MCF 10A (cell line): ENCODE measurements around the gene ADAMTSL1. TPM values are rescaled to one million over a fixed set of nuclear protein-coding genes. Genes with fewer than 3 reads are reported as not detected.

Experiments used
- BruUV-seq: library from RNA; stranded (reverse); fragments of 400-500 nt; replicated peaks from 2 replicates; lab custom pipeline; 2021; lab: Mats Ljungman, UMichigan
- CTCF ChIA-PET: fragments of 300-600 bp; sonication (Branson Sonifier 250); formaldehyde crosslinking; extraction: SDS; loops from one replicate; lab custom pipeline; 2021; ENCODE audit warnings: antibody characterized with exemption, inconsistent platforms; lab: Yijun Ruan, JAX
- POLR2A ChIA-PET: fragments of 300-600, 350-650 bp; sonication (Branson Sonifier 250); formaldehyde crosslinking; extraction: SDS; loops from one replicate; lab custom pipeline; 2020; ENCODE audit warnings: antibody characterized with exemption, inconsistent platforms; lab: Yijun Ruan, JAX
- DNase-seq: peaks from one replicate; pipeline ENCODE4 v3.0.0-alpha.2; 2018; ENCODE audit not compliant: unreplicated experiment
- H3K27ac Mint-ChIP-seq: one replicate; pipeline ENCODE4 v1.8.0; 2022; ENCODE audit warnings: mild to moderate bottlenecking, low read depth, mixed read lengths; ENCODE audit not compliant: unreplicated experiment
- H3K27me3 Mint-ChIP-seq: one replicate; pipeline ENCODE4 v1.8.0; 2022; ENCODE audit warnings: mixed read lengths; ENCODE audit not compliant: insufficient read depth, unreplicated experiment
- H3K36me3 Mint-ChIP-seq: one replicate; pipeline ENCODE4 v1.8.0; 2022; ENCODE audit warnings: mild to moderate bottlenecking, moderate library complexity, mixed read lengths; ENCODE audit not compliant: insufficient read depth, unreplicated experiment
- H3K4me1 Mint-ChIP-seq: one replicate; pipeline ENCODE4 v1.8.0; 2022; ENCODE audit warnings: mixed read lengths; ENCODE audit not compliant: insufficient read depth, unreplicated experiment
- H3K4me3 Mint-ChIP-seq: one replicate; pipeline ENCODE4 v1.8.0; 2022; ENCODE audit warnings: mild to moderate bottlenecking, moderate library complexity, mixed read lengths; ENCODE audit not compliant: unreplicated experiment
- H3K9me3 Mint-ChIP-seq: one replicate; pipeline ENCODE4 v1.8.0; 2022; ENCODE audit warnings: mixed read lengths; ENCODE audit not compliant: unreplicated experiment
- intact Hi-C: fragments of 100-400 bp; cut with micrococcal nuclease; formaldehyde crosslinking; loops from 2 replicates; pipeline ENCODE4 v1.14.1; 2022
- total RNA-seq: library from RNA; stranded (reverse); gene quantifications from 2 replicates; pipeline ENCODE4 v1.2.3, GENCODE V29; 2022
- TF ChIP-seq, protein P1 (sequence below): fragments of 200-600 bp; IDR thresholded peaks from one replicate; pipeline ENCODE4 v1.8.0; 2022; ENCODE audit warnings: antibody characterized with exemption, mild to moderate bottlenecking; ENCODE audit not compliant: unreplicated experiment

ADAMTSL1 gene
- total RNA-seq, 1 experiment from 2014 or later, result not detected

DNA sequence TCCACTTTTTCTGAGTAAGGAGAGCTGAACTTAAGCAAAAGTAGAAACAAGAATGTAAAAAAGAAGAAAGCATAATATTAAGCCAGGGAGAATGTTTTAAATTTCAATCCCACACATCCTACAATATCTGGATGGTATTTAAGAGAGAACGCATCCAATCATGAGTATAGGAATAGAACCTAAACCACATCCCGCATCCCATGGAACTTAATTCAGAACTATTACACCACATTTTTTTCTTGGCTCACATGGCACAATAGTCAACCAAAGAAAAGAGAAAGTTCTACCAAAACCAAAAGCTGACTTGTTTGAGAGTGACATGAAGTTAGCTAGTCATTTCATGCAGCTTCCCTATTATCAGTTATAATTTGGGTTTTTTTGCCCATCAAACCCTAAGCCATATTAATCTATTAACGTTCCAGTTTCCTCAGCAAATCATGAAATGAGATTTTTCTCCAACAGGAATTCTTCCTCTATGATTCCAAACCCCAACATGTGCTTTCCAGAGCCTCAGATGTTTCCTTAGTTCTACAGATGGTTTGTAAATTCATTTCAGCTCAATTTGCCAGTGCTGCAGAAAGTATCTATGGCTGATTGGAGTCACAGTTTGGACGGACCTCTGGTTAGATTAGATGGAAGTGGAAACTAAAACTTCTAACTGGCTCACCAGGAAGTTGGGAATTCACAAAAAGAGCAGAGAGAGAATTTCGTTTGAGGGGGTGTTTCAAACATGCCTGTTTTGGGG is 22.5 kb downstream of the ADAMTSL1 start:
- intact Hi-C loops, result no loop called here
- H3K4me3 Mint-ChIP-seq, result no peak overlapping the region
- CTCF ChIA-PET, result interaction anchor here (0.6 to 1.4 kb wide), 5 partner anchors 11 to 958 kb away, joined by 3 to 4 read pairs (median 3); no protein-coding TSS in a partner anchor
- no peak overlapping the region for H3K27ac Mint-ChIP-seq
- H3K27me3 Mint-ChIP-seq, result no peaks in the 10 kb centered on the region
- no peak for DNase-seq
- H3K9me3 Mint-ChIP-seq, result no peaks in the 10 kb centered on the region
- TF ChIP-seq, protein P1, sequence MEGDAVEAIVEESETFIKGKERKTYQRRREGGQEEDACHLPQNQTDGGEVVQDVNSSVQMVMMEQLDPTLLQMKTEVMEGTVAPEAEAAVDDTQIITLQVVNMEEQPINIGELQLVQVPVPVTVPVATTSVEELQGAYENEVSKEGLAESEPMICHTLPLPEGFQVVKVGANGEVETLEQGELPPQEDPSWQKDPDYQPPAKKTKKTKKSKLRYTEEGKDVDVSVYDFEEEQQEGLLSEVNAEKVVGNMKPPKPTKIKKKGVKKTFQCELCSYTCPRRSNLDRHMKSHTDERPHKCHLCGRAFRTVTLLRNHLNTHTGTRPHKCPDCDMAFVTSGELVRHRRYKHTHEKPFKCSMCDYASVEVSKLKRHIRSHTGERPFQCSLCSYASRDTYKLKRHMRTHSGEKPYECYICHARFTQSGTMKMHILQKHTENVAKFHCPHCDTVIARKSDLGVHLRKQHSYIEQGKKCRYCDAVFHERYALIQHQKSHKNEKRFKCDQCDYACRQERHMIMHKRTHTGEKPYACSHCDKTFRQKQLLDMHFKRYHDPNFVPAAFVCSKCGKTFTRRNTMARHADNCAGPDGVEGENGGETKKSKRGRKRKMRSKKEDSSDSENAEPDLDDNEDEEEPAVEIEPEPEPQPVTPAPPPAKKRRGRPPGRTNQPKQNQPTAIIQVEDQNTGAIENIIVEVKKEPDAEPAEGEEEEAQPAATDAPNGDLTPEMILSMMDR, result no peak
- peaks cover 34% of the 10 kb centered on the region for H3K4me1 Mint-ChIP-seq
- POLR2A ChIA-PET, result no interaction called here
- H3K36me3 Mint-ChIP-seq, result no peaks in the 10 kb centered on the region
- BruUV-seq, result no TSS peak

DNA sequence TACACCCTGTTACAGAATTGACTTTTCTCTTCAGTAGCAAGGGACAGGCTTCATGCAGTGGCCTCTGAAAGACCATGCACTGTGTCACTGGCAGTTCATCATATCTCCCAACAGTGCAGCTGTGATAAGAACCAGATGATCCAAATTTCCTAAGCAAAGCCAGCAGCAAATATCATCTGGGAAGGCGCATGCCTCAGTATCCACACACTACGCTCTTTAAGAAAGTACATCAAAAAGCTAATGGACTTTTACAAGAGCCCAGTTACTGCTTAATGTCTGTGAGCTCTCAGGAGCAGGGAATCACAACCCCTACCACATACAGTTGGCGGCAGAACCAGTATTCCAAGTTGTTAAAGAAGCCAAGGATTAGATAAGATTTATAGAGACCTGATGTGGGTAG is 25.1 kb downstream of the ADAMTSL1 start:
- no TSS peak for BruUV-seq
- TF ChIP-seq, protein P1, result no peak
- no peak overlapping the region for H3K4me3 Mint-ChIP-seq
- POLR2A ChIA-PET, result interaction anchor here (0.7 to 1.0 kb wide), 2 partner anchors 8 to 21 kb away, joined by 3 to 4 read pairs; no protein-coding TSS in a partner anchor
- no peak for DNase-seq
- H3K9me3 Mint-ChIP-seq, result no peaks in the 10 kb centered on the region
- peaks cover 23% of the 10 kb centered on the region for H3K4me1 Mint-ChIP-seq
- no peaks in the 10 kb centered on the region for H3K27me3 Mint-ChIP-seq
- intact Hi-C loops, result no loop called here
- no peaks in the 10 kb centered on the region for H3K36me3 Mint-ChIP-seq
- H3K27ac Mint-ChIP-seq, result no peak overlapping the region
- CTCF ChIA-PET, result interaction anchor here (0.7 to 1.1 kb wide), 2 partner anchors 57 to 757 kb away, joined by 3 read pairs; no protein-coding TSS in a partner anchor

DNA sequence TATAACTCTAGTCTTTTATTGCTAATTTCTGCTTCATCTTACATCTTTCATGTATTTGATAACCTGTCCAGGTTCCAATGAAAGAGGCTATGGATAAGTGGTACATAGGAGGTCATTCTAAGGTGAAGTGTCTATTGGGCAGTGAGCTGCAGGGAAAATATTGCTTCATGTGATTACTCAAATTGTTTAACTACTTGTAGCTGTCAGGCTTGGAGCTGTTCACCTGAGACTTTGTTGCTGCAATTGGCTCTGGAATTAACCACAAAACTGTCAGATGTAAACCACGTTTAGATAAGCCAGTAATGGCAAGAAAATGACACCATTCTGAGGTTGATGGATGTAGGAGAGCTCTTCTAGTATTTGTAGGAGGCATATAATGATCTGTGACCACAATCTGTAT is 26.0 kb downstream of the ADAMTSL1 start:
- Mint-ChIP-seq H3K9me3 (no peaks in the 10 kb centered on the region), H3K36me3 (no peaks in the 10 kb centered on the region), H3K4me1 (peaks cover 13% of the 10 kb centered on the region), H3K4me3 (no peak overlapping the region), H3K27me3 (no peaks in the 10 kb centered on the region), H3K27ac (no peak overlapping the region)
- CTCF ChIA-PET, result interaction anchor here (0.6 to 1.2 kb wide), 3 partner anchors 59 to 529 kb away, joined by 3 read pairs; no protein-coding TSS in a partner anchor
- intact Hi-C loops, result no loop called here
- peak; percentile 58 for DNase-seq
- no TSS peak for BruUV-seq
- POLR2A ChIA-PET, result interaction anchor here (0.6 to 1.0 kb wide), 3 partner anchors 9 to 675 kb away, joined by 3 read pairs; no protein-coding TSS in a partner anchor
- TF ChIP-seq, protein P1, result no peak

DNA sequence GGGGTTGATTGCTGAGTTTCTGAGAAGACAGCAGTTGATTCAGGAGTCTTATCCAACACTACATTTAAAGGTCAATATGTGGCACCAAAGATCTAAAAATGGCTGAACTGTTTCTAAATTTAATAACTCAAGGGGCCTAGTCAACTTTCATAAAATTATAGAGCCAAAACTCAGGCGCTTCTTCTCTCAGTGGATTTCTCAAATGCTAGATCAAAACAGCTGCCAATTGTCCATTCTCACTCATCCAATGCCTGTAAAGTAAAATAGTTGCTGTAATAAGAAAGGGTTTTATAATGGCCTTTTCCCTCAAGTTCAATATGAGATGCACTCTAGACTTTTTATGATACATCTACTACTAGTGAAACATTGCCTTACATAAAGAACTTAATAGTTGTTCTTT is 26.5 kb downstream of the ADAMTSL1 start:
- ChIA-PET CTCF (interaction anchor here (1.0 to 1.2 kb wide), 2 partner anchors 59 to 528 kb away, joined by 3 read pairs; no protein-coding TSS in a partner anchor), POLR2A (interaction anchor here (0.6 kb wide), 1 partner anchor 111 kb away, joined by 3 read pairs; no protein-coding TSS in a partner anchor)
- H3K4me3 Mint-ChIP-seq, result no peak overlapping the region
- no peaks in the 10 kb centered on the region for H3K27me3 Mint-ChIP-seq
- H3K27ac Mint-ChIP-seq, result no peak overlapping the region
- TF ChIP-seq, protein P1, result no peak
- BruUV-seq, result no TSS peak
- no peaks in the 10 kb centered on the region for H3K9me3 Mint-ChIP-seq
- H3K36me3 Mint-ChIP-seq, result no peaks in the 10 kb centered on the region
- H3K4me1 Mint-ChIP-seq, result peaks cover 12% of the 10 kb centered on the region
- DNase-seq, result no peak
- intact Hi-C loops, result no loop called here
